ENCODE measurements around the gene ATRX.

Gene ATRX

GRCh38 chrX:77484045-77484444, 302.0 kb downstream of the ATRX start:
- DNase-seq = no peak

- no peak for DNase-seq
Measured at GRCh38 chrX:77455437-77455836, 330.6 kb downstream of the ATRX start.

Measured in AML-193 (cell line).